ENCODE results near the gene EDEM3. TPM values are rescaled to one million over a fixed set of nuclear protein-coding genes. Genes with fewer than 3 reads are reported as not detected.

Gene EDEM3
- total RNA-seq, 1 experiment from 2014 or later = 58.3 TPM

GRCh38 chr1:184747089-184747955 lies 7.3 kb downstream of the EDEM3 start:
- Mint-ChIP-seq H3K4me1 (ENCODE audit: insufficient read depth, unreplicated experiment) (peaks cover 24% of the 10 kb centered on the region), H3K4me3 (ENCODE audit: unreplicated experiment) (no peak overlapping the region), H3K9me3 (ENCODE audit: unreplicated experiment) (no peaks in the 10 kb centered on the region), H3K36me3 (ENCODE audit: insufficient read depth, unreplicated experiment) (peaks cover 11% of the 10 kb centered on the region), H3K27ac (ENCODE audit: low read depth, unreplicated experiment) (no peak overlapping the region), H3K27me3 (ENCODE audit: insufficient read depth, unreplicated experiment) (no peaks in the 10 kb centered on the region)
- ChIA-PET POLR2A (interaction anchor here (0.8 to 1.2 kb wide), 2 partner anchors 8 to 19 kb away, joined by 3 to 6 read pairs; no protein-coding TSS in a partner anchor), CTCF (no interaction called here)
- BruUV-seq (replicated peaks) = no TSS peak
- intact Hi-C loops (cut with micrococcal nuclease) = no loop called here
- TF ChIP-seq, protein P1, sequence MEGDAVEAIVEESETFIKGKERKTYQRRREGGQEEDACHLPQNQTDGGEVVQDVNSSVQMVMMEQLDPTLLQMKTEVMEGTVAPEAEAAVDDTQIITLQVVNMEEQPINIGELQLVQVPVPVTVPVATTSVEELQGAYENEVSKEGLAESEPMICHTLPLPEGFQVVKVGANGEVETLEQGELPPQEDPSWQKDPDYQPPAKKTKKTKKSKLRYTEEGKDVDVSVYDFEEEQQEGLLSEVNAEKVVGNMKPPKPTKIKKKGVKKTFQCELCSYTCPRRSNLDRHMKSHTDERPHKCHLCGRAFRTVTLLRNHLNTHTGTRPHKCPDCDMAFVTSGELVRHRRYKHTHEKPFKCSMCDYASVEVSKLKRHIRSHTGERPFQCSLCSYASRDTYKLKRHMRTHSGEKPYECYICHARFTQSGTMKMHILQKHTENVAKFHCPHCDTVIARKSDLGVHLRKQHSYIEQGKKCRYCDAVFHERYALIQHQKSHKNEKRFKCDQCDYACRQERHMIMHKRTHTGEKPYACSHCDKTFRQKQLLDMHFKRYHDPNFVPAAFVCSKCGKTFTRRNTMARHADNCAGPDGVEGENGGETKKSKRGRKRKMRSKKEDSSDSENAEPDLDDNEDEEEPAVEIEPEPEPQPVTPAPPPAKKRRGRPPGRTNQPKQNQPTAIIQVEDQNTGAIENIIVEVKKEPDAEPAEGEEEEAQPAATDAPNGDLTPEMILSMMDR (IDR thresholded peaks at IDR 0.05; ENCODE audit: unreplicated experiment) = no peak
- no peak for DNase-seq (ENCODE audit: unreplicated experiment)

GRCh38 chr1:184745929-184746638 lies 8.6 kb downstream of the EDEM3 start:
- Mint-ChIP-seq H3K27ac (ENCODE audit: low read depth, unreplicated experiment) (no peak overlapping the region), H3K4me1 (ENCODE audit: insufficient read depth, unreplicated experiment) (peaks cover 24% of the 10 kb centered on the region), H3K9me3 (ENCODE audit: unreplicated experiment) (no peaks in the 10 kb centered on the region), H3K36me3 (ENCODE audit: insufficient read depth, unreplicated experiment) (peaks cover 11% of the 10 kb centered on the region), H3K27me3 (ENCODE audit: insufficient read depth, unreplicated experiment) (no peaks in the 10 kb centered on the region), H3K4me3 (ENCODE audit: unreplicated experiment) (no peak overlapping the region)
- no peak for DNase-seq (ENCODE audit: unreplicated experiment)
- TF ChIP-seq, protein P1 (IDR thresholded peaks at IDR 0.05; ENCODE audit: unreplicated experiment) = no peak
- no TSS peak for BruUV-seq (replicated peaks)
- ChIA-PET CTCF (interaction anchor here (0.6 kb wide), 1 partner anchor 13 kb away, joined by 4 read pairs; no protein-coding TSS in a partner anchor), POLR2A (interaction anchor here (0.6 to 1.5 kb wide), 3 partner anchors 9 to 1796 kb away, joined by 3 read pairs; partner anchors contain the start of gene EDEM3)
- intact Hi-C loops (cut with micrococcal nuclease) = no loop called here

DNA sequence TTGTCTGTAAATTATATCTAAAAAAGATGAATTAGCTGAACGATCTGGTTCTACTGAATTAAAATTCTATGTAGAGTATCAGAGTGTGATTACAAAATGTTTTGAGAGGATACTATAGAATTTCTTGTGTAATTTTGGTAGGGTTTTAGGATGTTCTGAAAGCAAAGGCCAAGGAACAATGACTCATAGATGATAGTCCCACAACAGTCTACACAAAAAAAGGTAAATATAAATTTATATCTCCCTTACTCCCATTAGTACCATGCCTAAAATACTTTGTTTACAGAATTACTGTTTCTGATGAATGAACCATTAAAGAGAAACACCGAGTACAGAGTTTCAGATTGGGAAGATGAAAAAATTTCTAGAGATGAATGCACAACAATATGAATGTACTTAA lies 9.5 kb downstream of the EDEM3 start:
- BruUV-seq (replicated peaks) = no TSS peak

More for the DNA sequence above, 9.5 kb downstream of the EDEM3 start:
- H3K9me3 Mint-ChIP-seq (ENCODE audit: unreplicated experiment) = no peaks in the 10 kb centered on the region
- H3K27me3 Mint-ChIP-seq (ENCODE audit: insufficient read depth, unreplicated experiment) = no peaks in the 10 kb centered on the region
- H3K4me3 Mint-ChIP-seq (ENCODE audit: unreplicated experiment) = no peak overlapping the region
- peak; percentile 28 for DNase-seq (ENCODE audit: unreplicated experiment)
- CTCF ChIA-PET = no interaction called here
- peaks cover 5% of the 10 kb centered on the region for H3K36me3 Mint-ChIP-seq (ENCODE audit: insufficient read depth, unreplicated experiment)
- POLR2A ChIA-PET = interaction anchor here (1.5 to 2.6 kb wide), 2 partner anchors 8 to 11 kb away, joined by 3 to 18 read pairs; no protein-coding TSS in a partner anchor
- no peak overlapping the region for H3K27ac Mint-ChIP-seq (ENCODE audit: low read depth, unreplicated experiment)
- peaks cover 24% of the 10 kb centered on the region for H3K4me1 Mint-ChIP-seq (ENCODE audit: insufficient read depth, unreplicated experiment)
- TF ChIP-seq, protein P1 (IDR thresholded peaks at IDR 0.05; ENCODE audit: unreplicated experiment) = no peak
- intact Hi-C loops (cut with micrococcal nuclease) = no loop called here

Measured in MCF 10A (cell line).